GM12878 (cell line): ENCODE measurements around the gene UNC45B. TPM values are rescaled to one million over a fixed set of nuclear protein-coding genes. Genes with fewer than 3 reads are reported as not detected.

Source experiments
- ATAC-seq: fragments of 200-7000 bp; cut with Tn5 transposase; 3 replicates; pipeline ENCODE4 v1.9.1; 2020; ENCODE audit warnings: mild to moderate bottlenecking, moderate library complexity
- BruUV-seq: library from RNA; stranded (reverse); fragments of 400-500 nt; replicated peaks from 2 replicates; lab custom pipeline; 2021; lab: Mats Ljungman, UMichigan
- CTCF ChIA-PET: fragments of 300-600 bp; sonication (Branson Sonifier 250); formaldehyde crosslinking; extraction: SDS; loops from one replicate; lab custom pipeline; 2021; ENCODE audit warnings: inconsistent platforms; lab: Yijun Ruan, JAX
- POLR2A ChIA-PET: fragments of 350-600 bp; formaldehyde crosslinking; extraction: SDS; loops from one replicate; lab custom pipeline; 2021; ENCODE audit warnings: inconsistent platforms; lab: Charles Lee
- RAD21 ChIA-PET: fragments of 300-600 bp; sonication (Branson Sonifier 250); formaldehyde crosslinking; loops from one replicate; lab custom pipeline; 2023; ENCODE audit warnings: antibody characterized with exemption; ENCODE audit not compliant: unreplicated experiment; lab: Charles Lee
- SMC1A ChIA-PET: fragments of 300-600 bp; sonication (Branson Sonifier 250); formaldehyde crosslinking; loops from one replicate; lab custom pipeline; 2023; ENCODE audit not compliant: unreplicated experiment, uncharacterized antibody; lab: Charles Lee
- DNase-seq: peaks from one replicate; pipeline ENCODE4 v3.0.0-alpha.2; 2011; ENCODE audit warnings: low read depth, low spot score
- FAIRE-seq: peaks from 3 replicates; lab custom pipeline; 2011; peaks lifted over from hg19 to GRCh38; lab: Jason Lieb, UNC
- H2AFZ ChIP-seq: 2 replicates; pipeline ENCODE4 v1.6.0; 2011; ENCODE audit warnings: low read depth, low read length, control low read depth; ENCODE audit not compliant: control insufficient read depth
- H3K27ac ChIP-seq: 2 replicates; pipeline ENCODE4 v1.5.1; 2011; ENCODE audit warnings: control low read depth; ENCODE audit not compliant: control insufficient read depth, insufficient read depth
- H3K27me3 ChIP-seq, 2 experiments: replicated peaks in 1 of 2; 2 replicates each; pipeline versions ENCODE4 v1.6.0 to v1.6.1; 2011; ENCODE audit warnings: low read length in 1 of 2; ENCODE audit not compliant: control insufficient read depth in 2 of 2, insufficient read depth in 2 of 2
- H3K36me3 ChIP-seq, 2 experiments: 2 replicates each; pipeline ENCODE4 v1.5.1; 2011; ENCODE audit warnings: low read length in 1 of 2; ENCODE audit not compliant: control insufficient read depth in 2 of 2, insufficient read depth in 2 of 2
- H3K4me1 ChIP-seq: 2 replicates; pipeline ENCODE4 v1.6.1; 2011; ENCODE audit warnings: mild to moderate bottlenecking, low read length, moderate library complexity, mixed read lengths; ENCODE audit not compliant: control insufficient read depth, insufficient read depth
- H3K4me2 ChIP-seq: 2 replicates; pipeline ENCODE4 v1.6.0; 2011; ENCODE audit warnings: control low read depth; ENCODE audit not compliant: control insufficient read depth, insufficient read depth
- H3K4me3 ChIP-seq: fragments of 200-600 bp; sonication (generic); 2 replicates; pipeline ENCODE4 v1.5.1; 2016
- H3K79me2 ChIP-seq: 2 replicates; pipeline ENCODE4 v1.6.0; 2011; ENCODE audit warnings: low read length; ENCODE audit not compliant: control insufficient read depth, insufficient read depth
- H3K9ac ChIP-seq: 2 replicates; pipeline ENCODE4 v1.8.0; 2011; ENCODE audit warnings: low read length, control low read depth, mixed read lengths; ENCODE audit not compliant: control insufficient read depth, insufficient read depth
- H3K9me3 ChIP-seq: replicated peaks from 3 replicates; pipeline ENCODE4 v1.5.1; 2011; ENCODE audit warnings: mild to moderate bottlenecking, low read length; ENCODE audit not compliant: control insufficient read depth, insufficient read depth
- H4K20me1 ChIP-seq: 2 replicates; pipeline ENCODE4 v1.6.0; 2011; ENCODE audit not compliant: control insufficient read depth, insufficient read depth
- HCFC1 ChIP-seq: fragments of 150-350 bp; IDR thresholded peaks from 2 replicates; pipeline ENCODE4 v1.6.1; 2014; ENCODE audit warnings: low read length
- IKZF2 ChIP-seq, 2 experiments: fragments of 450-650 bp; IDR thresholded peaks; 2 replicates each; pipeline ENCODE4 v1.6.1; 2017; ENCODE audit warnings: mild to moderate bottlenecking in 2 of 2, moderate library complexity in 2 of 2
- MYB ChIP-seq: fragments of 150-350 bp; IDR thresholded peaks from 2 replicates; pipeline ENCODE4 v1.6.1; 2014; ENCODE audit warnings: mild to moderate bottlenecking, low read depth, low read length, borderline replicate concordance
- PBX3 ChIP-seq: IDR thresholded peaks from 2 replicates; pipeline ENCODE4 v1.6.1; 2011; ENCODE audit warnings: mild to moderate bottlenecking, low read depth, low read length, moderate library complexity; ENCODE audit not compliant: insufficient replicate concordance
- PKNOX1 ChIP-seq: fragments of 450-650 bp; IDR thresholded peaks from 2 replicates; pipeline ENCODE4 v1.6.1; 2016; ENCODE audit warnings: mild to moderate bottlenecking
- POLR2A ChIP-seq: IDR thresholded peaks from 2 replicates; pipeline ENCODE4 v1.6.1; 2011; ENCODE audit warnings: low read depth, mild to moderate bottlenecking, low read length
- RUNX3 ChIP-seq: IDR thresholded peaks from 2 replicates; pipeline ENCODE4 v1.6.1; 2012; ENCODE audit warnings: low read length, inconsistent platforms
- SPI1 ChIP-seq: IDR thresholded peaks from 2 replicates; pipeline ENCODE4 v1.6.1; 2011; ENCODE audit warnings: low read depth, mild to moderate bottlenecking, low read length, moderate library complexity, borderline replicate concordance; ENCODE audit not compliant: insufficient read depth
- STAT3 ChIP-seq: IDR thresholded peaks from 2 replicates; pipeline ENCODE4 v1.6.1; 2011; ENCODE audit warnings: low read depth, low read length, improper control_type of control experiment
- TAF1 ChIP-seq: IDR thresholded peaks from 2 replicates; pipeline ENCODE4 v1.6.1; 2011; ENCODE audit warnings: mild to moderate bottlenecking, low read depth, low read length, borderline replicate concordance
- WGBS: methylation state at CpG from one replicate; pipeline ENCODE4 v1.1.6; 2016; ENCODE audit warnings: low lambda C conversion rate; ENCODE audit not compliant: insufficient replicate concordance, insufficient coverage; ENCODE audit errors: missing lambda C conversion rate; 5-methylcytosine and 5-hydroxymethylcytosine counted together
- in situ Hi-C: fragments of 300-500 bp; cut with MboI; formaldehyde crosslinking; loops from 9 replicates; pipeline ENCODE4 v1.14.3; 2018; ENCODE audit warnings: mixed read lengths
- intact Hi-C: fragments of 100-400 bp; cut with micrococcal nuclease; formaldehyde crosslinking; loops from one replicate; pipeline ENCODE4 v1.14.2; 2022; ENCODE audit not compliant: unreplicated experiment
- polyA plus RNA-seq, 11 experiments: library from polyadenylated mRNA; depleted of rRNA in 4 of 11; unstranded in 6 of 11; stranded (reverse) in 5 of 11; fragments of >200 nt; fragmentation: Nextera tagmentation in 4 of 11; fragmentation: Illumina TruSeq in 1 of 11; extraction: Ambion mirVana in 4 of 11; extraction: Trizol in 1 of 11; gene quantifications; 1 replicate in 1 of 11; 2 replicates in 10 of 11; pipeline versions ENCODE4 v1.2.1 to v1.2.3, GENCODE V29; 2011 to 2016; ENCODE audit warnings: inconsistent platforms in 2 of 11, missing spikeins in 2 of 11, low read depth in 1 of 11
- total RNA-seq, 4 experiments: library from RNA; depleted of rRNA in 3 of 4; stranded (reverse); fragments of >200 nt in 3 of 4; fragmentation: Illumina TruSeq in 1 of 4; extraction: Trizol in 1 of 4; gene quantifications; 2 replicates each; pipeline versions ENCODE4 v1.2.1 to v1.2.3, GENCODE V29; 2013 to 2021

Gene UNC45B
- total and polyA plus RNA-seq, 10 of the 15 experiments (the other 5 are each of a cell fraction or from before 2014, with no cell fraction given), result 0.03 TPM; not detected in 9

- peak; percentile 8 for DNase-seq
- in situ Hi-C loops (no loop called here), intact Hi-C loops (no loop called here)
- Histone ChIP-seq H3K36me3 (no peaks in the 10 kb centered on the region), H3K4me1 (no peaks in the 10 kb centered on the region), H3K79me2 (no peaks in the 10 kb centered on the region), H3K4me3 (no peak overlapping the region), H2AFZ (no peak overlapping the region), H3K9ac (no peak overlapping the region), H3K27me3 (no peaks in the 10 kb centered on the region; a peak in 1 of 4 replicates), H3K4me2 (no peak overlapping the region), H3K27ac (no peak overlapping the region), H3K9me3 (no peaks in the 10 kb centered on the region), H4K20me1 (no peaks in the 10 kb centered on the region)
- TF ChIP-seq SPI1, result peak; percentile 63; the same call in 1 of the 2 replicates
- TF ChIP-seq PBX3, result peak; percentile 39
- no peak for TF ChIP-seq HCFC1
- no peak for TF ChIP-seq MYB
- no peak for TF ChIP-seq STAT3
- peak; percentile 19; the same call in 1 of the 2 replicates for TF ChIP-seq RUNX3
- no peak for TF ChIP-seq POLR2A
- peak in 1 of 2 experiments; percentile 25; a peak in 1 of 4 replicates for TF ChIP-seq IKZF2 (IDR thresholded peaks at IDR 0.05)
- TF ChIP-seq TAF1, result no peak
- TF ChIP-seq PKNOX1, result peak; percentile 83
- no peak for FAIRE-seq
- ATAC-seq, result peak; percentile 37
- ChIA-PET SMC1A (no interaction called here), RAD21 (no interaction called here), CTCF (interaction anchor here (0.6 to 1.8 kb wide), 3 partner anchors 25 to 320 kb away, joined by 3 to 5 read pairs (median 4); no protein-coding TSS in a partner anchor), POLR2A (no interaction called here)
- 0% methylated on average over 5 of the region's 5 CpGs for WGBS
- BruUV-seq, result no TSS peak
Measured at GRCh38 chr17:35214631-35215273, 67.1 kb downstream of the UNC45B start.
